GM19372 (cell line): Measurements from ENCODE around the gene SOCS2.
"Not testable (repeated sequence)": the region's sequence is repeated elsewhere in the genome, so short reads cannot be mapped to it uniquely, and the experiment has no call there.

Source experiments
- ATAC-seq: cut with Tn5 transposase; IDR thresholded peaks from one replicate; pipeline ENCODE4 v1.9.1; 2021; ENCODE audit warnings: mild to moderate bottlenecking, low read depth, moderate library complexity; ENCODE audit not compliant: unreplicated experiment

SOCS2 gene

GRCh38 chr12:93624595-93625294, 52.3 kb downstream of the SOCS2 start:
- ATAC-seq, result peak; percentile 62

GRCh38 chr12:93625295-93625645, 52.8 kb downstream of the SOCS2 start:
- ATAC-seq, result not testable (repeated sequence)

- ATAC-seq, result no peak
These were observed 53.7 kb downstream of the SOCS2 start for GRCh38 chr12:93626160-93626559.
